RKO (cell line): ENCODE results near the gene DCUN1D2.
"Not testable (repeated sequence)": the region's sequence is repeated elsewhere in the genome, so short reads cannot be mapped to it uniquely, and the experiment has no call there.

ENCODE experiments used
- DNase-seq: peaks from one replicate; pipeline ENCODE4 v3.0.0-alpha.2; 2016; ENCODE audit warnings: low spot score

DCUN1D2 gene

GRCh38 chr13:113489549-113490495, 689 bp downstream of the DCUN1D2 start:
- DNase-seq, result peak; percentile 60

GRCh38 chr13:113489171-113489548, 1.4 kb downstream of the DCUN1D2 start:
- DNase-seq, result no peak

- no peak for DNase-seq
Measured at GRCh38 chr13:113488283-113488682, 2.2 kb downstream of the DCUN1D2 start.

GRCh38 chr13:113486698-113487097, 3.8 kb downstream of the DCUN1D2 start:
- DNase-seq, result no peak

GRCh38 chr13:113485545-113485944, 5.0 kb downstream of the DCUN1D2 start:
- no peak for DNase-seq

- DNase-seq, result no peak
Measured at GRCh38 chr13:113483504-113484293, 6.8 kb downstream of the DCUN1D2 start.

GRCh38 chr13:113483081-113483480, 7.4 kb downstream of the DCUN1D2 start:
- no peak for DNase-seq

GRCh38 chr13:113479179-113479578, 11.3 kb downstream of the DCUN1D2 start:
- no peak for DNase-seq

- DNase-seq, result no peak
Measured at GRCh38 chr13:113477724-113478123, 12.8 kb downstream of the DCUN1D2 start.

- DNase-seq, result no peak
Measured at GRCh38 chr13:113476811-113477210, 13.7 kb downstream of the DCUN1D2 start.

GRCh38 chr13:113475911-113476310, 14.6 kb downstream of the DCUN1D2 start:
- DNase-seq, result no peak

GRCh38 chr13:113475280-113475679, 15.2 kb downstream of the DCUN1D2 start:
- no peak for DNase-seq

GRCh38 chr13:113474179-113474578, 16.3 kb downstream of the DCUN1D2 start:
- no peak for DNase-seq

- DNase-seq, result no peak
Measured at GRCh38 chr13:113472355-113473025, 18.0 kb downstream of the DCUN1D2 start.

GRCh38 chr13:113471844-113472243, 18.7 kb downstream of the DCUN1D2 start:
- DNase-seq, result no peak

GRCh38 chr13:113470635-113471163, 19.8 kb downstream of the DCUN1D2 start:
- DNase-seq, result not testable (repeated sequence)

GRCh38 chr13:113470073-113470472, 20.4 kb downstream of the DCUN1D2 start:
- no peak for DNase-seq

GRCh38 chr13:113469582-113469981, 20.9 kb downstream of the DCUN1D2 start:
- no peak for DNase-seq

- DNase-seq, result no peak
Measured at GRCh38 chr13:113468472-113469201, 21.9 kb downstream of the DCUN1D2 start.

- DNase-seq, result no peak
Measured at GRCh38 chr13:113468029-113468428, 22.5 kb downstream of the DCUN1D2 start.

- no peak for DNase-seq
Measured at GRCh38 chr13:113466383-113466782, 24.1 kb downstream of the DCUN1D2 start.
